Suprapubic skin (tissue), 4 donors: ENCODE measurements around the gene AGAP1. TPM values are rescaled to one million over a fixed set of nuclear protein-coding genes. Genes with fewer than 3 reads are reported as not detected.

Experiments used
- DNase-seq, 2 donors: peaks; one replicate each; pipeline ENCODE4 v3.0.0-alpha.2; 2019; ENCODE audit warnings: low spot score in 2 of 2
- H3K27ac ChIP-seq: fragments of 200-600 bp; sonication (generic); one replicate; pipeline ENCODE4 v1.5.1; 2019
- H3K27me3 ChIP-seq: fragments of 200-600 bp; sonication (generic); one replicate; pipeline ENCODE4 v1.5.1; 2019
- H3K36me3 ChIP-seq: fragments of 200-600 bp; sonication (generic); one replicate; pipeline ENCODE4 v1.5.1; 2019
- H3K4me1 ChIP-seq: fragments of 200-600 bp; sonication (generic); one replicate; pipeline ENCODE4 v1.5.1; 2019
- H3K4me3 ChIP-seq: fragments of 200-600 bp; sonication (generic); one replicate; pipeline ENCODE4 v1.5.1; 2019; ENCODE audit warnings: mild to moderate bottlenecking
- H3K9me3 ChIP-seq: fragments of 200-600 bp; sonication (generic); one replicate; pipeline ENCODE4 v1.5.1; 2019
- CTCF ChIP-seq, 2 donors: fragments of 200-600 bp in 1 of 2; fragments of 450-650 bp in 1 of 2; sonication (generic) in 1 of 2; IDR thresholded peaks; one replicate each; pipeline ENCODE4 v1.5.1; 2016 to 2019; ENCODE audit warnings: antibody characterized with exemption in 2 of 2, mild to moderate bottlenecking in 1 of 2, moderate library complexity in 1 of 2
- EP300 ChIP-seq: sonication (generic); formaldehyde crosslinking; IDR thresholded peaks from one replicate; pipeline ENCODE4 v1.6.1; 2017; ENCODE audit warnings: antibody characterized with exemption
- POLR2A ChIP-seq, 2 donors: fragments of 450-650 bp; IDR thresholded peaks; one replicate each; pipeline ENCODE4 v1.6.1; 2017; ENCODE audit warnings: antibody characterized with exemption in 2 of 2, mild to moderate bottlenecking in 2 of 2, moderate library complexity in 2 of 2
- POLR2AphosphoS5 ChIP-seq, 3 donors: sonication (generic); formaldehyde crosslinking; IDR thresholded peaks; one replicate each; pipeline ENCODE4 v1.6.1; 2017; ENCODE audit warnings: antibody characterized with exemption in 3 of 3
- WGBS: methylation state at CpG from one replicate; pipeline ENCODE4 v1.1.5; 2018; 5-methylcytosine and 5-hydroxymethylcytosine counted together
- total RNA-seq, 4 donors: library from RNA; depleted of rRNA; stranded (reverse); fragments of >200 nt; gene quantifications; one replicate each; pipeline ENCODE4 v1.1.0, GENCODE V29; 2016

The AGAP1 gene
- total RNA-seq, 4 donors from 2014 or later: 14.1 to 30.7 (median 19.4) TPM

DNA sequence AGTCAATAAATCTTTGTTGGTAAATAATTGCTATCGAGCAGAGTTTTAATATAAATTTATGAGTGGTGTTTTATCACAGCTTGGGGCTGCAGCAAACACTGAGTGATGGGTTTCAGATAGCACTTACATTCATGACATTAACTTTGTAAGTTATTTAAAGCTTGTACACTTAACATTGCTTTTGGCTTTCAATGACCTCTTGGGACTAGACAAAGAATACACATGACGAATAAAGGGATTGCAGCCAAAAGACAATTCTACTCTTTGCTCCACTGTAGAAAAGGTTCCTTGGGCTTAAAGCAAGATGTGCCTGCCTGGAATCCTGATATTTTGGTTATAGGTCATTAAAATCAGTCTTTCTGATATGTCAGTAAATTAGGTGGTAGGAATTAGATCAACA, 374.8 kb downstream of the AGAP1 start:
- H3K27ac ChIP-seq: no peak overlapping the region
- H3K36me3 ChIP-seq: no peaks in the 10 kb centered on the region
- TF ChIP-seq POLR2AphosphoS5 (IDR thresholded peaks at IDR 0.05) (no peak), POLR2A (IDR thresholded peaks at IDR 0.05) (no peak), CTCF (IDR thresholded peaks at IDR 0.05) (no peak), EP300 (no peak)
- H3K9me3 ChIP-seq: no peaks in the 10 kb centered on the region
- no peaks in the 10 kb centered on the region for H3K27me3 ChIP-seq
- DNase-seq: no peak
- no peak overlapping the region for H3K4me3 ChIP-seq
- 88% methylated on average over 2 of the region's 2 CpGs for WGBS
- no peaks in the 10 kb centered on the region for H3K4me1 ChIP-seq

DNA sequence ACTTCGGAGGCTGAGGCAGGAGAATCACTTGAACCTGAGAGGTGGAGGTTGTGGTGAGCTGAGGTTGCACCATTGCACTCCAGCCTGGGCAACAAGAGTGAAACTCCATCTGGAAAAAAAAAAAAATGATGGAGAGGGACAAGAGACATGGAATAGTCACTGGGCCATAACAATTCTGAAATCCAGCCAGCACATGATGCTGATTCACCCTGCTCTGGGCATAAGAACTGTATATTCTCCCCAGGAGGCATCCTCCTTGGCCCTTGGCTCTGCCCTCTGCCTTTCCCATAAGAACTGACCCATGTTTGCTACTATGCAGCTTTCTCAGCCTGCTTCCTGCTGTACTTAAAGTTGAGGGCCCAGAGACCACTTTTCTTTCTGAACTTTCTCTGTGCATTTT, 376.7 kb downstream of the AGAP1 start:
- TF ChIP-seq EP300 (no peak), POLR2AphosphoS5 (IDR thresholded peaks at IDR 0.05) (no peak), POLR2A (IDR thresholded peaks at IDR 0.05) (no peak), CTCF (IDR thresholded peaks at IDR 0.05) (no peak)
- no peaks in the 10 kb centered on the region for H3K4me1 ChIP-seq
- H3K36me3 ChIP-seq: no peaks in the 10 kb centered on the region
- H3K4me3 ChIP-seq: no peak overlapping the region
- H3K27ac ChIP-seq: no peak overlapping the region
- H3K9me3 ChIP-seq: no peaks in the 10 kb centered on the region
- H3K27me3 ChIP-seq: no peaks in the 10 kb centered on the region
- 93% methylated on average over 1 of the region's 1 CpG for WGBS
- DNase-seq: no peak

- H3K27me3 ChIP-seq: no peaks in the 10 kb centered on the region
- TF ChIP-seq EP300: no peak
- no peak for TF ChIP-seq POLR2AphosphoS5 (IDR thresholded peaks at IDR 0.05)
- TF ChIP-seq CTCF (IDR thresholded peaks at IDR 0.05): no peak
- TF ChIP-seq POLR2A (IDR thresholded peaks at IDR 0.05): no peak
- no peak for DNase-seq
- H3K4me1 ChIP-seq: no peaks in the 10 kb centered on the region
- H3K9me3 ChIP-seq: no peaks in the 10 kb centered on the region
- no peak overlapping the region for H3K4me3 ChIP-seq
- H3K27ac ChIP-seq: no peak overlapping the region
- WGBS: 92% methylated on average over 9 of the region's 9 CpGs
- no peaks in the 10 kb centered on the region for H3K36me3 ChIP-seq
Measured at GRCh38 chr2:235876099-235876679, 382.3 kb downstream of the AGAP1 start.

GRCh38 chr2:235877275-235877802, 383.5 kb downstream of the AGAP1 start:
- H3K4me3 ChIP-seq: no peak overlapping the region
- TF ChIP-seq CTCF (IDR thresholded peaks at IDR 0.05) (no peak), POLR2A (IDR thresholded peaks at IDR 0.05) (no peak), EP300 (no peak), POLR2AphosphoS5 (IDR thresholded peaks at IDR 0.05) (no peak)
- 73% methylated on average over 15 of the region's 15 CpGs for WGBS
- no peaks in the 10 kb centered on the region for H3K27me3 ChIP-seq
- H3K4me1 ChIP-seq: no peaks in the 10 kb centered on the region
- H3K27ac ChIP-seq: no peak overlapping the region
- DNase-seq: no peak
- no peaks in the 10 kb centered on the region for H3K36me3 ChIP-seq
- H3K9me3 ChIP-seq: no peaks in the 10 kb centered on the region

DNA sequence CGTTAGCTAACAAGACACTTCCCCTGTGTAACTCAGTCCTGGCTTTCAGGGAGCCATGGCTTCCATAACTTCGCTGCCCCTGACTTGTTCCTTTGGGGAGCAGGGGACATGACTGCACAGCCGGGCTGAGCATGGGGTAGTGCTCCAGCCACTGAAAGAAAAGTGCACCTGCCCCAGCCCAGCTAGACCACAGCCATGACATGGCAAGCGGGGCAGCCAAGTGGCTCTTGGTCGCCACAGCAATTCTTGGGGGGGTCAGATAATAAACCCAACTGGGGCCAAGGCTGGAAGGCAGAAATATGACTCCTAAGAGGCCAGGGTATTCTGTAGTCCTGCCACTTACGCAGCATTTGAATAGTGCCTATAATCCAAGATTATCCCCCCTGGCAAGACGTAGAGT, 385.3 kb downstream of the AGAP1 start:
- no peaks in the 10 kb centered on the region for H3K9me3 ChIP-seq
- 96% methylated on average over 7 of the region's 7 CpGs for WGBS
- no peak for DNase-seq
- H3K27me3 ChIP-seq: no peaks in the 10 kb centered on the region
- H3K36me3 ChIP-seq: no peaks in the 10 kb centered on the region
- TF ChIP-seq POLR2AphosphoS5 (IDR thresholded peaks at IDR 0.05) (no peak), CTCF (IDR thresholded peaks at IDR 0.05) (no peak), POLR2A (IDR thresholded peaks at IDR 0.05) (no peak), EP300 (no peak)
- H3K4me3 ChIP-seq: no peak overlapping the region
- no peak overlapping the region for H3K27ac ChIP-seq
- H3K4me1 ChIP-seq: no peaks in the 10 kb centered on the region
